Ovary (tissue), 3 donors: Measurements from ENCODE around the gene LBX2.

Experiments
- EP300 ChIP-seq: sonication (generic); formaldehyde crosslinking; IDR thresholded peaks from one replicate; pipeline ENCODE4 v1.6.1; 2017; ENCODE audit warnings: antibody characterized with exemption
- POLR2A ChIP-seq: fragments of 450-650 bp; IDR thresholded peaks from one replicate; pipeline ENCODE4 v1.6.1; 2017; ENCODE audit warnings: antibody characterized with exemption, mild to moderate bottlenecking, moderate library complexity
- TF ChIP-seq, protein P1 (sequence below), 3 donors: fragments of 450-650 bp in 2 of 3; fragments of 200-600 bp in 1 of 3; IDR thresholded peaks; one replicate each; pipeline versions ENCODE4 v1.5.1 to v1.8.0; 2016 to 2022; ENCODE audit warnings: antibody characterized with exemption in 3 of 3, mild to moderate bottlenecking in 1 of 3
- donor health status: DM: no; HTN: no; CAD: no.

DNA sequence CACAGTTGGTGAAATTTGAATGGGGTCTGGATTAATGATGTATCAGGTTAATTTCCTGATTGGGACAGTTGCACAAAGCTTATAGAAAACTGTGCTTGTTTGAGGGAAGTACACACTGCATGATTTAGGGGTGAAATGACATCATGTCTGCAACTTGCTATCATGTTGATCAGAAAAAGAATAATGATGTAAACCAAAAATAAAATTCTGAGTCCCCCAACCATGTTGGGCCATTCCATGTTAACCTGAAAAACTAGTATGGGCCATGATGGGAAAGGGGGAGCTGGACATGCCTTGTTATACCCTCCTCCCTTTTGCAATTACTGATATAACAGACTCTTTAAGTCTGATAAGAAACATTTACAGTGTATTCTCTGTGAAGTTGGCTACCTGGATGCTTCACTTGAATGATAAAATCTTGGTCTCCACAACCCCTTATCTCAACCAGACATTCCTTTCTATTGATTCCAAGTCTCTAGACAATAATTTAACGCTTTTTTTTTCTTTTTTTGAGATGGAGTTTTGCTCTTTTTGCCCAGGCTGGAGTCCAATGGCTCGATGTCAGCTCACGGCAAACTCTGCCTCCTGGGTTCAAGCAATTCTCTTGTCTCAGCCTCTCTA lies 48.7 kb downstream of the LBX2 start:
- TF ChIP-seq, protein P1, sequence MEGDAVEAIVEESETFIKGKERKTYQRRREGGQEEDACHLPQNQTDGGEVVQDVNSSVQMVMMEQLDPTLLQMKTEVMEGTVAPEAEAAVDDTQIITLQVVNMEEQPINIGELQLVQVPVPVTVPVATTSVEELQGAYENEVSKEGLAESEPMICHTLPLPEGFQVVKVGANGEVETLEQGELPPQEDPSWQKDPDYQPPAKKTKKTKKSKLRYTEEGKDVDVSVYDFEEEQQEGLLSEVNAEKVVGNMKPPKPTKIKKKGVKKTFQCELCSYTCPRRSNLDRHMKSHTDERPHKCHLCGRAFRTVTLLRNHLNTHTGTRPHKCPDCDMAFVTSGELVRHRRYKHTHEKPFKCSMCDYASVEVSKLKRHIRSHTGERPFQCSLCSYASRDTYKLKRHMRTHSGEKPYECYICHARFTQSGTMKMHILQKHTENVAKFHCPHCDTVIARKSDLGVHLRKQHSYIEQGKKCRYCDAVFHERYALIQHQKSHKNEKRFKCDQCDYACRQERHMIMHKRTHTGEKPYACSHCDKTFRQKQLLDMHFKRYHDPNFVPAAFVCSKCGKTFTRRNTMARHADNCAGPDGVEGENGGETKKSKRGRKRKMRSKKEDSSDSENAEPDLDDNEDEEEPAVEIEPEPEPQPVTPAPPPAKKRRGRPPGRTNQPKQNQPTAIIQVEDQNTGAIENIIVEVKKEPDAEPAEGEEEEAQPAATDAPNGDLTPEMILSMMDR (IDR thresholded peaks at IDR 0.05): no peak
- no peak for TF ChIP-seq EP300
- TF ChIP-seq POLR2A: no peak
